HEK293 (cell line): Measurements from ENCODE around the gene ARHGAP30.

ENCODE experiments used
- CTCF ChIA-PET: fragments of 350-600 bp; formaldehyde crosslinking; extraction: SDS; loops from one replicate; lab custom pipeline; 2021; ENCODE audit warnings: antibody characterized with exemption; lab: Yijun Ruan, JAX
- POLR2A ChIA-PET: fragments of 300-600 bp; formaldehyde crosslinking; extraction: SDS; loops from one replicate; lab custom pipeline; 2020; ENCODE audit warnings: antibody characterized with exemption, inconsistent platforms; lab: Yijun Ruan, JAX
- H3K27ac ChIP-seq: fragments of 200-500 bp; sonication (Bioruptor generic); 2 replicates; pipeline ENCODE4 v1.5.1; 2014; ENCODE audit warnings: low read depth, low read length, control low read depth, inconsistent platforms; ENCODE audit errors: extremely low read depth
- H3K36me3 ChIP-seq, 2 experiments: fragments of 200-500 bp in 1 of 2; sonication (Bioruptor generic) in 1 of 2; 1 replicate in 1 of 2; 2 replicates in 1 of 2; pipeline ENCODE4 v1.5.1; 2014 to 2017; ENCODE audit warnings: inconsistent platforms in 2 of 2, low read length in 2 of 2; ENCODE audit not compliant: control insufficient read depth in 2 of 2, insufficient read depth in 1 of 2
- H3K4me1 ChIP-seq: fragments of 200-500 bp; sonication (Bioruptor generic); 2 replicates; pipeline ENCODE4 v1.5.1; 2014; ENCODE audit warnings: mild to moderate bottlenecking, low read length, inconsistent platforms; ENCODE audit not compliant: control insufficient read depth, insufficient read depth
- H3K4me3 ChIP-seq: 2 replicates; pipeline ENCODE4 v1.5.1; 2011; ENCODE audit warnings: low read depth, mild to moderate bottlenecking, control low read depth, low read length, moderate library complexity
- H3K9me3 ChIP-seq: fragments of 200-500 bp; sonication (Bioruptor generic); 2 replicates; pipeline ENCODE4 v1.5.1; 2014; ENCODE audit warnings: low read depth, low read length, inconsistent platforms; ENCODE audit not compliant: control insufficient read depth, insufficient read depth
- EGR2 ChIP-seq: fragments of 450-650 bp; formaldehyde crosslinking; IDR thresholded peaks from 2 replicates; pipeline ENCODE4 v1.5.1; 2016; ENCODE audit warnings: low read depth, missing biosample characterization, missing genetic modification characterization
- GLI2 ChIP-seq: fragments of 450-650 bp; formaldehyde crosslinking; IDR thresholded peaks from 2 replicates; pipeline ENCODE4; 2017; ENCODE audit warnings: missing biosample characterization, missing genetic modification characterization, low read depth, borderline replicate concordance
- PRDM1 ChIP-seq: fragments of 450-650 bp; formaldehyde crosslinking; IDR thresholded peaks from 2 replicates; pipeline ENCODE4; 2016; ENCODE audit warnings: missing biosample characterization, missing genetic modification characterization
- WT1 ChIP-seq: fragments of 450-650 bp; formaldehyde crosslinking; IDR thresholded peaks from 2 replicates; pipeline ENCODE4 v1.5.1; 2016; ENCODE audit warnings: missing biosample characterization, missing genetic modification characterization
- ZFHX2 ChIP-seq: fragments of 450-650 bp; formaldehyde crosslinking; conservative IDR thresholded peaks from 2 replicates; pipeline ENCODE4 v1.5.1; 2016; ENCODE audit warnings: missing biosample characterization, missing genetic modification characterization
- ZNF366 ChIP-seq: fragments of 450-650 bp; formaldehyde crosslinking; conservative IDR thresholded peaks from 2 replicates; pipeline ENCODE4 v1.5.1; 2016; ENCODE audit warnings: missing biosample characterization, missing genetic modification characterization
- ZNF398 ChIP-seq: fragments of 450-650 bp; formaldehyde crosslinking; IDR thresholded peaks from 2 replicates; pipeline ENCODE4 v1.5.1; 2017; ENCODE audit warnings: missing biosample characterization, missing genetic modification characterization
- ZNF514 ChIP-seq: fragments of 450-650 bp; formaldehyde crosslinking; IDR thresholded peaks from 2 replicates; pipeline ENCODE4 v1.5.1; 2016; ENCODE audit warnings: missing biosample characterization, missing genetic modification characterization
- ZNF596 ChIP-seq: fragments of 450-650 bp; IDR thresholded peaks from 2 replicates; pipeline ENCODE4 v1.5.0; 2018; ENCODE audit warnings: missing biosample characterization, mild to moderate bottlenecking, missing genetic modification characterization, moderate library complexity
- ZNF626 ChIP-seq: fragments of 450-650 bp; sonication (Bioruptor Pico); formaldehyde crosslinking; IDR thresholded peaks from 2 replicates; pipeline ENCODE4 v1.5.1; 2018; ENCODE audit warnings: missing biosample characterization, missing genetic modification characterization, inconsistent platforms
- TF ChIP-seq, protein P1 (sequence below): fragments of 450-650 bp; formaldehyde crosslinking; IDR thresholded peaks from 2 replicates; pipeline ENCODE4 v1.5.1; 2016; ENCODE audit warnings: missing biosample characterization, missing genetic modification characterization
- TF ChIP-seq, protein P2 (sequence below): fragments of 450-650 bp; formaldehyde crosslinking; IDR thresholded peaks from 2 replicates; pipeline ENCODE4 v1.5.0; 2017; ENCODE audit warnings: missing biosample characterization, missing genetic modification characterization, borderline replicate concordance
- TF ChIP-seq, protein P3 (sequence below): fragments of 450-650 bp; formaldehyde crosslinking; IDR thresholded peaks from 2 replicates; pipeline ENCODE4 v1.5.1; 2016; ENCODE audit warnings: missing biosample characterization, missing genetic modification characterization

The ARHGAP30 gene

GRCh38 chr1:161096015-161096414 lies 26.3 kb upstream of the ARHGAP30 start:
- Histone ChIP-seq H3K9me3 (no peaks in the 10 kb centered on the region), H3K4me3 (no peak overlapping the region), H3K27ac (no peak overlapping the region), H3K36me3 (peaks cover 4 to 24% of the 10 kb centered on the region in 2 experiments; a peak in 2 of 3 replicates), H3K4me1 (no peaks in the 10 kb centered on the region; the same call in 1 of the 2 replicates)
- CTCF ChIA-PET = interaction anchor here (0.6 to 4.5 kb wide), 9 partner anchors 24 to 261 kb away, joined by 3 to 60 read pairs (median 9); partner anchors contain the start of genes ARHGAP30, F11R and USF1
- POLR2A ChIA-PET = no interaction called here
- TF ChIP-seq WT1 (no peak), PRDM1 (tag by site-specific recombination) (0 out of 2 replicates have a peak, but pooled peaks have one; percentile 27)

DNA sequence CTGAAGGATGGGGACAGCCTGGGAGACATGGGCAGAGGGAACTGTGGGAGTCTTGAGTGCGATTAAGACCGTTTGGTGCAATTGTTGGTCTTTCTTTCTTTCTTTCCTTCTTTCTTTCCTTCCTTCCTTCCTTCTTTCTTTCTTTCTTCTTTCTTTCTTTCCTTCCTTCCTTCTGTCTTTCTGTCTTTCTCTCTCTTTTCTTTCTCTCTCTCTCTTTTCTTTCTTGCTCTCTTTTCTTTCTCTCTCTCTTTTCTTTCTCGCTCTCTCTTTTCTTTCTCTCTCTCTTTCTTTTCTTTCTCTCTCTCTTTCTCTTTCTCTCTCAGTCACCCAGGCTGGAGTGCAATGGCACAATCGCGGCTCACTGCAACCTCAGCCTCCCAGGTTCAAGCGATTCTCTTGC lies 25.5 kb upstream of the ARHGAP30 start:
- Histone ChIP-seq H3K9me3 (no peaks in the 10 kb centered on the region), H3K4me1 (no peaks in the 10 kb centered on the region; the same call in 1 of the 2 replicates), H3K36me3 (peaks cover 0 to 18% of the 10 kb centered on the region in 2 experiments; a peak in 1 of 3 replicates), H3K4me3 (no peak overlapping the region), H3K27ac (no peak overlapping the region)
- CTCF ChIA-PET = interaction anchor here (0.6 to 4.5 kb wide), 6 partner anchors 23 to 261 kb away, joined by 3 to 60 read pairs (median 24); partner anchors contain the start of genes ARHGAP30, F11R and USF1
- peak; percentile 95 for TF ChIP-seq ZNF366 (tag by site-specific recombination)
- peak; percentile 90 for TF ChIP-seq ZNF596 (tag by site-specific recombination)
- peak; percentile 58; the same call in 1 of the 2 replicates for TF ChIP-seq PRDM1 (tag by site-specific recombination)
- TF ChIP-seq, protein P1, sequence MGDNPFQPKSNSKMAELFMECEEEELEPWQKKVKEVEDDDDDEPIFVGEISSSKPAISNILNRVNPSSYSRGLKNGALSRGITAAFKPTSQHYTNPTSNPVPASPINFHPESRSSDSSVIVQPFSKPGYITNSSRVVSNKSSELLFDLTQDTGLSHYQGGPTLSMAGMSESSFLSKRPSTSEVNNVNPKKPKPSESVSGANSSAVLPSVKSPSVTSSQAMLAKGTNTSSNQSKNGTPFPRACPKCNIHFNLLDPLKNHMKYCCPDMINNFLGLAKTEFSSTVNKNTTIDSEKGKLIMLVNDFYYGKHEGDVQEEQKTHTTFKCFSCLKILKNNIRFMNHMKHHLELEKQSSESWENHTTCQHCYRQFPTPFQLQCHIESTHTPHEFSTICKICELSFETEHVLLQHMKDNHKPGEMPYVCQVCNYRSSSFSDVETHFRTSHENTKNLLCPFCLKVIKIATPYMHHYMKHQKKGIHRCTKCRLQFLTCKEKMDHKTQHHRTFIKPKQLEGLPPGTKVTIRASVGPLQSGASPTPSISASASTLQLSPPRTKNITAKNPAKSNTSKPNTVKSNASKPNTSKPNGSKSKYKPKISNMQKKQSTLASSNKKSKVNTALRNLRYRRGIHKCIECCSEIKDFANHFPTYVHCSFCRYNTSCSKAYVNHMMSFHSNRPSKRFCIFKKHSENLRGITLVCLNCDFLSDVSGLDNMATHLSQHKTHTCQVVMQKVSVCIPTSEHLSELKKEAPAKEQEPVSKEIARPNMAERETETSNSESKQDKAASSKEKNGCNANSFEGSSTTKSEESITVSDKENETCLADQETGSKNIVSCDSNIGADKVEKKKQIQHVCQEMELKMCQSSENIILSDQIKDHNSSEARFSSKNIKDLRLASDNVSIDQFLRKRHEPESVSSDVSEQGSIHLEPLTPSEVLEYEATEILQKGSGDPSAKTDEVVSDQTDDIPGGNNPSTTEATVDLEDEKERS = no peak
- POLR2A ChIA-PET = no interaction called here

DNA sequence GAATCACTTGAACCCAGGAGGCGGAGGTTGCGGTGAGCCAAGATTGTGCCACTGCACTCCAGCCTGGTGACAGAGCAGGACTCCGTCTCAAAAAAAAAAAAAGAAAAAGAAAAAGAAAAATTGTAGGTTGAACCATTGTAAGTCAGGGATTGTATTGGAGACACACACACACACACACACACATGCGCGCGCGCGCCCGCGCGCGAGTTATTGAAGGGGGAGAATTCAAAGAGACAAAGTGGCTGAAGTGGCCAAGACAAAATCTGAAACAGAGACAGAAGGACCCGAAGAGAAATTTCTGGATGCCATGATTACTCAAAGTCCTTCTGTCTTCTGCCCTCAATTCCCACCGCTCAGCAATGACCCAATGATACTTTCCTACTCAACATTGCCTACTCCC lies 24.8 kb upstream of the ARHGAP30 start:
- CTCF ChIA-PET = interaction anchor here (0.8 to 4.3 kb wide), 3 partner anchors 49 to 74 kb away, joined by 3 to 27 read pairs (median 9); partner anchors contain the start of genes F11R and USF1
- Histone ChIP-seq H3K9me3 (no peaks in the 10 kb centered on the region), H3K4me1 (no peaks in the 10 kb centered on the region), H3K36me3 (peaks cover 0 to 10% of the 10 kb centered on the region in 2 experiments; a peak in 1 of 3 replicates), H3K4me3 (no peak overlapping the region), H3K27ac (no peak overlapping the region)
- no peak for TF ChIP-seq ZNF626
- TF ChIP-seq, protein P2, sequence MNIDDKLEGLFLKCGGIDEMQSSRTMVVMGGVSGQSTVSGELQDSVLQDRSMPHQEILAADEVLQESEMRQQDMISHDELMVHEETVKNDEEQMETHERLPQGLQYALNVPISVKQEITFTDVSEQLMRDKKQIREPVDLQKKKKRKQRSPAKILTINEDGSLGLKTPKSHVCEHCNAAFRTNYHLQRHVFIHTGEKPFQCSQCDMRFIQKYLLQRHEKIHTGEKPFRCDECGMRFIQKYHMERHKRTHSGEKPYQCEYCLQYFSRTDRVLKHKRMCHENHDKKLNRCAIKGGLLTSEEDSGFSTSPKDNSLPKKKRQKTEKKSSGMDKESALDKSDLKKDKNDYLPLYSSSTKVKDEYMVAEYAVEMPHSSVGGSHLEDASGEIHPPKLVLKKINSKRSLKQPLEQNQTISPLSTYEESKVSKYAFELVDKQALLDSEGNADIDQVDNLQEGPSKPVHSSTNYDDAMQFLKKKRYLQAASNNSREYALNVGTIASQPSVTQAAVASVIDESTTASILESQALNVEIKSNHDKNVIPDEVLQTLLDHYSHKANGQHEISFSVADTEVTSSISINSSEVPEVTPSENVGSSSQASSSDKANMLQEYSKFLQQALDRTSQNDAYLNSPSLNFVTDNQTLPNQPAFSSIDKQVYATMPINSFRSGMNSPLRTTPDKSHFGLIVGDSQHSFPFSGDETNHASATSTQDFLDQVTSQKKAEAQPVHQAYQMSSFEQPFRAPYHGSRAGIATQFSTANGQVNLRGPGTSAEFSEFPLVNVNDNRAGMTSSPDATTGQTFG (tag by site-specific recombination) = no peak
- TF ChIP-seq, protein P3, sequence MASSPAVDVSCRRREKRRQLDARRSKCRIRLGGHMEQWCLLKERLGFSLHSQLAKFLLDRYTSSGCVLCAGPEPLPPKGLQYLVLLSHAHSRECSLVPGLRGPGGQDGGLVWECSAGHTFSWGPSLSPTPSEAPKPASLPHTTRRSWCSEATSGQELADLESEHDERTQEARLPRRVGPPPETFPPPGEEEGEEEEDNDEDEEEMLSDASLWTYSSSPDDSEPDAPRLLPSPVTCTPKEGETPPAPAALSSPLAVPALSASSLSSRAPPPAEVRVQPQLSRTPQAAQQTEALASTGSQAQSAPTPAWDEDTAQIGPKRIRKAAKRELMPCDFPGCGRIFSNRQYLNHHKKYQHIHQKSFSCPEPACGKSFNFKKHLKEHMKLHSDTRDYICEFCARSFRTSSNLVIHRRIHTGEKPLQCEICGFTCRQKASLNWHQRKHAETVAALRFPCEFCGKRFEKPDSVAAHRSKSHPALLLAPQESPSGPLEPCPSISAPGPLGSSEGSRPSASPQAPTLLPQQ = no peak
- POLR2A ChIA-PET = interaction anchor here (0.7 kb wide), 1 partner anchor 9 kb away, joined by 5 read pairs; no protein-coding TSS in a partner anchor

DNA sequence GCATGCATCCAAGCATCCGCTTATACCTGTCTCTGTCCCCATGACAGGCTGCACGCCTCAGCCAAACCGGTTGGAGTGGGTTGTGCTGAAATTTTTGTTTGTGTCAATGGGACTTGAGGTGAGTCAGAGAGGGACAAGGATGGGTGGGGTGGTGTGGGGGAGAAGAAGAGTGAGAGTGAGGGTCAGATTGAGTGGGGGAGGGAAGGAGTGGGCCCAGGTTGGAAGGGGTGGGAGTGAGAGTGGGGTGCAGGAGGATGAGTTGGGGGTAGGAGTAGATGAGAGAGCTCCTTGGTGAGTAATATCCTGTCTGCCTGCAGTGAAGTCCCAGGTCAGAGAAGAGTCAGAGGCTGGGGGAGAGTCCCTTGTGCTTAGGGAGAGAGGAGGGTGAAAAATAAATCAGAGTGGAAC lies 22.9 kb upstream of the ARHGAP30 start:
- H3K36me3 ChIP-seq = no peaks in the 10 kb centered on the region
- CTCF ChIA-PET = interaction anchor here (0.8 to 1.4 kb wide), 2 partner anchors 102 to 138 kb away, joined by 3 to 4 read pairs; partner anchors contain the start of gene ITLN2
- POLR2A ChIA-PET = interaction anchor here (0.6 kb wide), 1 partner anchor 54 kb away, joined by 7 read pairs; the partner anchor contains the start of gene TSTD1
- H3K9me3 ChIP-seq = no peaks in the 10 kb centered on the region
- H3K27ac ChIP-seq = no peak overlapping the region
- H3K4me1 ChIP-seq = no peaks in the 10 kb centered on the region
- TF ChIP-seq EGR2 (tag by site-specific recombination) (peak; percentile 98), ZNF398 (tag by site-specific recombination) (peak; percentile 77), WT1 (no peak), ZNF514 (no peak), GLI2 (tag by site-specific recombination) (no peak), ZFHX2 (peak; percentile 97)
- no peak overlapping the region for H3K4me3 ChIP-seq
